Tibial nerve (tissue), 4 donors: Measurements from ENCODE around the gene ARAP1. TPM values are rescaled to one million over a fixed set of nuclear protein-coding genes. Genes with fewer than 3 reads are reported as not detected.

Source experiments
- DNase-seq, 2 donors: peaks; one replicate each; pipeline ENCODE4 v3.0.0-alpha.2; 2019; ENCODE audit warnings: low spot score in 2 of 2
- H3K27ac ChIP-seq, 4 donors: fragments of 200-600 bp; sonication (generic) in 3 of 4; one replicate each; pipeline ENCODE4 v1.5.1; 2017 to 2019; ENCODE audit warnings: mild to moderate bottlenecking in 1 of 4
- H3K27me3 ChIP-seq, 2 donors: fragments of 200-600 bp; sonication (generic) in 1 of 2; one replicate each; pipeline versions ENCODE4 v1.5.1 to v1.6.0; 2017 to 2019
- H3K36me3 ChIP-seq, 3 donors: fragments of 200-600 bp; sonication (generic); one replicate each; pipeline ENCODE4 v1.5.1; 2018 to 2019
- H3K4me1 ChIP-seq, 4 donors: fragments of 200-600 bp; sonication (generic) in 3 of 4; one replicate each; pipeline ENCODE4 v1.5.1; 2017 to 2019
- H3K4me3 ChIP-seq, 4 donors: fragments of 200-600 bp; sonication (generic) in 3 of 4; one replicate each; pipeline ENCODE4 v1.5.1; 2017 to 2019; ENCODE audit warnings: mild to moderate bottlenecking in 1 of 4, moderate library complexity in 1 of 4
- H3K9me3 ChIP-seq, 4 donors: fragments of 200-600 bp; sonication (generic) in 3 of 4; one replicate each; pipeline ENCODE4 v1.5.1; 2017 to 2019
- EP300 ChIP-seq, 2 donors: sonication (generic); formaldehyde crosslinking; IDR thresholded peaks; one replicate each; pipeline ENCODE4 v1.6.1; 2017; ENCODE audit warnings: antibody characterized with exemption in 2 of 2, mild to moderate bottlenecking in 1 of 2
- POLR2A ChIP-seq, 2 donors: fragments of 450-650 bp; IDR thresholded peaks; one replicate each; pipeline ENCODE4 v1.6.1; 2017; ENCODE audit warnings: antibody characterized with exemption in 2 of 2, mild to moderate bottlenecking in 2 of 2, moderate library complexity in 2 of 2
- WGBS, 2 donors: methylation state at CpG; one replicate each; pipeline ENCODE4 v1.1.5; 2018; 5-methylcytosine and 5-hydroxymethylcytosine counted together
- total RNA-seq, 4 donors: library from RNA; depleted of rRNA; stranded (reverse); fragments of >200 nt; gene quantifications; one replicate each; pipeline ENCODE4 v1.1.0, GENCODE V29; 2016
- TF ChIP-seq, protein P1 (sequence below), 5 experiments: fragments of 200-600 bp in 3 of 5; fragments of 450-650 bp in 2 of 5; sonication (generic) in 3 of 5; IDR thresholded peaks; one replicate each; pipeline ENCODE4 v1.5.1; 2016 to 2019; ENCODE audit warnings: antibody characterized with exemption in 5 of 5, mild to moderate bottlenecking in 3 of 5, moderate library complexity in 2 of 5

The ARAP1 gene
- total RNA-seq, 4 donors from 2014 or later = 104 to 151 (median 149) TPM

DNA sequence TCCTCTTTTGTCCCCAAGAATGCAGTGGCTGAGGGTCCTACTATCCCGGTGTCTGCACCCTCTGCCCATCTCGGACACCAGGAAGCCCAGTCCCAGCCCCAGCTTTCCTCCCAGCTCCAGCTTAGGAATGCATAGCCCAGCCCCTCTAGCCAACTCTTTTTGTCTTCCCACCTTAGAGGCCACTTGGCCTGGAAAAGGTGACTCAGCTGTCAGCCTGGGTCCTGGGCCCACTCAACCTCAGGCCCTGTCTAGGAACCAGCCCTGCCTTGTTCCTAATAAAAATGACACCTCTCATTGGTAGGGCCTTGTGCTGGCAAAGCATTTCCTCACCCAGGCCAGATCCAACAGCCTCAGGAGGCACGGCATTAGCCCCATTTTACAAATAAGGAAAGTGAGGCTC lies 106.2 kb downstream of the ARAP1 start:
- Histone ChIP-seq H3K27me3 (peaks cover 0 to 11% of the 10 kb centered on the region in 2 donors), H3K9me3 (no peaks in the 10 kb centered on the region), H3K27ac (no peak overlapping the region), H3K4me3 (no peak overlapping the region), H3K4me1 (peaks cover 0 to 19% (median 11%) of the 10 kb centered on the region in 4 donors), H3K36me3 (no peaks in the 10 kb centered on the region)
- TF ChIP-seq, protein P1, sequence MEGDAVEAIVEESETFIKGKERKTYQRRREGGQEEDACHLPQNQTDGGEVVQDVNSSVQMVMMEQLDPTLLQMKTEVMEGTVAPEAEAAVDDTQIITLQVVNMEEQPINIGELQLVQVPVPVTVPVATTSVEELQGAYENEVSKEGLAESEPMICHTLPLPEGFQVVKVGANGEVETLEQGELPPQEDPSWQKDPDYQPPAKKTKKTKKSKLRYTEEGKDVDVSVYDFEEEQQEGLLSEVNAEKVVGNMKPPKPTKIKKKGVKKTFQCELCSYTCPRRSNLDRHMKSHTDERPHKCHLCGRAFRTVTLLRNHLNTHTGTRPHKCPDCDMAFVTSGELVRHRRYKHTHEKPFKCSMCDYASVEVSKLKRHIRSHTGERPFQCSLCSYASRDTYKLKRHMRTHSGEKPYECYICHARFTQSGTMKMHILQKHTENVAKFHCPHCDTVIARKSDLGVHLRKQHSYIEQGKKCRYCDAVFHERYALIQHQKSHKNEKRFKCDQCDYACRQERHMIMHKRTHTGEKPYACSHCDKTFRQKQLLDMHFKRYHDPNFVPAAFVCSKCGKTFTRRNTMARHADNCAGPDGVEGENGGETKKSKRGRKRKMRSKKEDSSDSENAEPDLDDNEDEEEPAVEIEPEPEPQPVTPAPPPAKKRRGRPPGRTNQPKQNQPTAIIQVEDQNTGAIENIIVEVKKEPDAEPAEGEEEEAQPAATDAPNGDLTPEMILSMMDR (IDR thresholded peaks at IDR 0.05) = no peak
- TF ChIP-seq POLR2A (IDR thresholded peaks at IDR 0.05) = no peak
- no peak for TF ChIP-seq EP300 (IDR thresholded peaks at IDR 0.05)
- no peak for DNase-seq
- 92 to 98% methylated on average over 3 of the region's 3 CpGs for WGBS, 2 donors

DNA sequence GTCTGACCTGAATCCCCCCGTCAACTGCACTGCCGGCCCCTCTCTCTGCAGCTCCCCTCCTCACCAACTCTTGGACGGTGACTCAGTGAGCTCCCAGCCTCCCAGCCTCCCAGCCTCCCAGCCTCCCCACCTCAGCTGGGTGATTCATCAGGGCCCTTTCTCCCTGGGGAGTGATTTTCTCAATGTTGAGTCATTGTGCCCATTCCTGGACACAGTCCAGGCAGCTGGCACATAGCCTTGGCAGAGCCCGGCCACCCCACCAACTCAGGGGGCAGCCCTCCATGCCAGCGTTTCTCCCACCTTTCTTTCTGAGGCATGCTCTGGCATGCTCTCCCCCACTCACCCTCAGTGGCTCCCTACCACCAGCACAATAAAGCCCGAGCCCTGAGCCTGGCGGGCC lies 108.7 kb downstream of the ARAP1 start:
- no peak overlapping the region for H3K27ac ChIP-seq
- peaks cover 0 to 19% (median 11%) of the 10 kb centered on the region in 4 donors for H3K4me1 ChIP-seq
- 61 to 62% methylated on average over 7 of the region's 7 CpGs for WGBS, 2 donors
- no peak for TF ChIP-seq EP300 (IDR thresholded peaks at IDR 0.05)
- no peak for TF ChIP-seq POLR2A (IDR thresholded peaks at IDR 0.05)
- TF ChIP-seq, protein P1 (IDR thresholded peaks at IDR 0.05) = no peak
- H3K9me3 ChIP-seq = no peaks in the 10 kb centered on the region
- H3K4me3 ChIP-seq = no peak overlapping the region
- no peak for DNase-seq
- H3K27me3 ChIP-seq = peaks cover 0 to 34% of the 10 kb centered on the region in 2 donors
- no peaks in the 10 kb centered on the region for H3K36me3 ChIP-seq

DNA sequence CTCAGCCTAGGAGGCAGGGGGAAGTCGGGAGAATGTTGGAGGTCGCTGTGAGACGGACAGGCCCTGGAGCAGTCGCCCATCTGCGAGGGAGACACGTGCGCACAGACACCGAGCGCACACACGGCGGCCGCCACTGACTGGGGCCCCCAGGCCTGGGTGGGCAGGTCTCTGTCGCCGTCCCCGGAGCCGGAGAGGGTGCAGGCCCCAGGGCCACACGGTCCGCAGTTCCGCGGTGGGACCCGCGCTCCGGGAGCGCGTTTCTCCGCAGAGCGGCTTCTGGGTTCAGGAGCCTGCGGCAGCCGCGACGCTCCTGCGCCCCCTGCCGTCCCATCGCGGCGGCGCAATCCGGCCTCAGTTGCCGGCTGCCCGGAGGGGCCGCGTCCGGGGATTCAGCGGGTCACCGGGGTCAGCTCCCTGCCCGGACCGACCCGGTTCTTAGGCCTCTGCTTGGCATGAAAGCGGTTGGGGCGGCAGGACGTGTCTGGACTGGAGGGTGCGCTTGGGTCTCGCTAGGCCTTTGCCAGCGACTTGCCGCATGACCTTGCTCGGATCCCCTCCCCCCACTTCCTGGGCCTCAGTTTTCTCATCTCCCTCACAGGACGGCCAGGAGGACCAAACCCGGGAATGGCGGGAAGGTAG lies 109.2 kb downstream of the ARAP1 start:
- Histone ChIP-seq H3K9me3 (no peaks in the 10 kb centered on the region), H3K36me3 (no peaks in the 10 kb centered on the region), H3K27me3 (peaks cover 0 to 38% of the 10 kb centered on the region in 2 donors), H3K27ac (peak overlapping the region in 3 of 4 donors; percentile 34 to 68 (median 60)), H3K4me1 (peaks cover 0 to 19% (median 11%) of the 10 kb centered on the region in 4 donors), H3K4me3 (peak overlapping the region; percentile 42 to 68 (median 60))
- WGBS, 2 donors = 2 to 4% methylated on average over 26 to 35 of the region's 59 CpGs
- peak in 1 of 2 donors; percentile 18 for TF ChIP-seq EP300 (IDR thresholded peaks at IDR 0.05)
- TF ChIP-seq POLR2A (IDR thresholded peaks at IDR 0.05) = no peak
- TF ChIP-seq, protein P1 (IDR thresholded peaks at IDR 0.05) = peak; percentile 94 to 99 (median 97)
- DNase-seq = no peak

DNA sequence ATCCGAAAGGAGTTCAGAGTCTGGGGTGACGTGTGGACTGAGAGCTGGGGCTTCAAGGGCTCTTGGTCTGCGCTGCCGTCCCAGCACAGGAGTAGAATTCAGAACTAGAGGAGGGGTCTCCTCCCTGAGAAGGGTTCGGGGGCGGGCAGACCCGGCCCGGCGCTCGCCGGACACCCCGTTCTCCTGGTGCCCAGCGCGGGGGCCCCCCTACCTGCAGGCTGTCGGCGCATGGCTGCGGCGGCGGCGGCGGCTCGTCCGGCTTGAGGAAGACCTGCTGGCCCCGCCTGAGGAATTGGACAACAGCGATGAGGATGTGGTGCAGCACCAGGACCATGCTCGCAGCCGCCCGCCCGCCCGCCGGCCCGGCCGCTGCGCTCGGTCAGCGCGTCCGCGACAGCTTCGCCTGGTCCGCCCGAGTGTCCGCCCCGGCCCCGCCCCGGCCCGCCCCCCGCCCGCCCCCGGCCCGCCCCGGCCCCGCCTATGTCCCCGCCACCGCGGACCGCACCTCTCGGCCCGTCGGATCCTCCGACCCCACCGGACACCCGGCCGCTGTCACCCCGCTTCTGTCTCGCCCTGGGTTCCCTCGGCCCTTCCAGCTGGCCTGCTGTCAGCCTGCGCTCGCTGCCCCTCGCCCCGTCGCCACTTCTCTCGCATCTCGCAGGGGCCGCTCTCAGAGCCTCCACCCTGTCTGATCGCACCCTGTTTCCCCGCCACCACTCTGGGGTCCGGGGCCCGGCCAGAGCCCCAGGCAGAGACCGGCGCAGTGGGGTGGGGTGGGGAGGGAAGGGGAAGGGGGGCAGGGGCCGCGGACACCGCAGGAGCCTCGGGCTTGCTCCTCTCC lies 109.9 kb downstream of the ARAP1 start:
- no peak for DNase-seq
- 0 to 4% methylated on average over 19 to 27 of the region's 85 CpGs for WGBS, 2 donors
- TF ChIP-seq, protein P1 (IDR thresholded peaks at IDR 0.05) = no peak
- TF ChIP-seq EP300 (IDR thresholded peaks at IDR 0.05) (no peak), POLR2A (IDR thresholded peaks at IDR 0.05) (peak in 1 of 2 donors; percentile 24)
- peaks cover 0 to 45% of the 10 kb centered on the region in 2 donors for H3K27me3 ChIP-seq
- no peaks in the 10 kb centered on the region for H3K9me3 ChIP-seq
- no peaks in the 10 kb centered on the region for H3K36me3 ChIP-seq
- H3K27ac ChIP-seq = peak overlapping the region in 3 of 4 donors; percentile 34 to 76 (median 60)
- H3K4me3 ChIP-seq = peak overlapping the region; percentile 42 to 68 (median 60)
- peaks cover 0 to 19% (median 11%) of the 10 kb centered on the region in 4 donors for H3K4me1 ChIP-seq
